ENCODE data around the gene NR4A3.

The NR4A3 gene

GRCh38 chr9:99825172-99826046 lies 3.7 kb downstream of the NR4A3 start:
- Histone ChIP-seq H3K36me3 (replicated peaks) (no peaks in the 10 kb centered on the region), H3K4me3 (ENCODE audit: low read depth, low read length) (no peak overlapping the region), H3K27ac (no peak overlapping the region), H3K27me3 (replicated peaks) (peaks cover 26% of the 10 kb centered on the region)
- DNase-seq: no peak
- in situ Hi-C loops (cut with HindIII; ENCODE audit: low pct_ligation_motif_present, low sequenced_read_pairs): no loop called here
- no peak for TF ChIP-seq CTCF (IDR thresholded peaks at IDR 0.05; ENCODE audit: low read depth, low read length, missing control alignments)

- no peak for TF ChIP-seq CTCF (IDR thresholded peaks at IDR 0.05; ENCODE audit: low read depth, low read length, missing control alignments)
- Histone ChIP-seq H3K27ac (no peak overlapping the region), H3K27me3 (replicated peaks) (peaks cover 26% of the 10 kb centered on the region), H3K36me3 (replicated peaks) (no peaks in the 10 kb centered on the region), H3K4me3 (ENCODE audit: low read depth, low read length) (no peak overlapping the region)
- in situ Hi-C loops (cut with HindIII; ENCODE audit: low pct_ligation_motif_present, low sequenced_read_pairs): no loop called here
- no peak for DNase-seq
Measured at GRCh38 chr9:99826579-99826978, 4.9 kb downstream of the NR4A3 start.

GRCh38 chr9:99827244-99827643 lies 5.6 kb downstream of the NR4A3 start:
- Histone ChIP-seq H3K27me3 (replicated peaks) (peaks cover 26% of the 10 kb centered on the region), H3K36me3 (replicated peaks) (no peaks in the 10 kb centered on the region), H3K27ac (no peak overlapping the region), H3K4me3 (ENCODE audit: low read depth, low read length) (no peak overlapping the region)
- in situ Hi-C loops (cut with HindIII; ENCODE audit: low pct_ligation_motif_present, low sequenced_read_pairs): no loop called here
- no peak for TF ChIP-seq CTCF (IDR thresholded peaks at IDR 0.05; ENCODE audit: low read depth, low read length, missing control alignments)
- DNase-seq: no peak

GRCh38 chr9:99828054-99828416 lies 6.3 kb downstream of the NR4A3 start:
- H3K27me3 ChIP-seq (replicated peaks): peaks cover 26% of the 10 kb centered on the region
- no peak for DNase-seq
- TF ChIP-seq CTCF (IDR thresholded peaks at IDR 0.05; ENCODE audit: low read depth, low read length, missing control alignments): no peak

GRCh38 chr9:99828417-99829176 lies 6.9 kb downstream of the NR4A3 start:
- Histone ChIP-seq H3K36me3 (replicated peaks) (no peaks in the 10 kb centered on the region), H3K27ac (no peak overlapping the region), H3K27me3 (replicated peaks) (peaks cover 26% of the 10 kb centered on the region), H3K4me3 (ENCODE audit: low read depth, low read length) (no peak overlapping the region)
- in situ Hi-C loops (cut with HindIII; ENCODE audit: low pct_ligation_motif_present, low sequenced_read_pairs): no loop called here
- DNase-seq: no peak
- TF ChIP-seq CTCF (IDR thresholded peaks at IDR 0.05; ENCODE audit: low read depth, low read length, missing control alignments): no peak

More at GRCh38 chr9:99828054-99828416, 6.3 kb downstream of the NR4A3 start:
- H3K4me3 ChIP-seq (ENCODE audit: low read depth, low read length): no peak overlapping the region
- in situ Hi-C loops (cut with HindIII; ENCODE audit: low pct_ligation_motif_present, low sequenced_read_pairs): no loop called here
- H3K36me3 ChIP-seq (replicated peaks): no peaks in the 10 kb centered on the region
- H3K27ac ChIP-seq: no peak overlapping the region
